NT2/D1 (cell line): Measurements from ENCODE around the gene TRIM40.

Experiments used
- YY1 ChIP-seq: IDR thresholded peaks from 2 replicates; pipeline ENCODE4 v1.6.1; 2011; ENCODE audit not compliant: insufficient read length, insufficient read depth
- ZNF274 ChIP-seq: IDR thresholded peaks from 2 replicates; pipeline ENCODE4 v1.6.1; 2011; ENCODE audit warnings: mild to moderate bottlenecking, low read depth, low read length

DNA sequence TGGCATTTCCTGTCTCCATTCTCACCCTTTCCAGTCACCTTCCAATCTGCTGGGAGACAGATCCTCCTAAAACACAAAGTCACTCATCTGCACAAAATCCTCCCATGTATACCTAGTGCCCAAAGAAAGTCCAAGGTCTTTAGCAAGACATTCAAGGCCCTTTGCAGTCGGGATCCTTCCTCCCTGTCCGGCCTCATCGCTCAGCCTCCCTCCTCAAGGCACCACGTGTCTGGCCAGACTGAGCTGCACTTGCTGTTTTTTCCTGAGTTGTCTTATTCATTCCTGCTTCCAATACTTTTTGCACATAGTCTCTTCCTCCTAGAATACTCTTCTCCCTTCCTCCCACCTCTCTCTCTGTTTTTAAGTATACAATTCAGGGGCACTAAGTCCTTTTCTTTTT lies 28.8 kb downstream of the TRIM40 start:
- TF ChIP-seq ZNF274, result no peak
- TF ChIP-seq YY1, result no peak
